ENCODE results near the gene HMOX1.

DNA sequence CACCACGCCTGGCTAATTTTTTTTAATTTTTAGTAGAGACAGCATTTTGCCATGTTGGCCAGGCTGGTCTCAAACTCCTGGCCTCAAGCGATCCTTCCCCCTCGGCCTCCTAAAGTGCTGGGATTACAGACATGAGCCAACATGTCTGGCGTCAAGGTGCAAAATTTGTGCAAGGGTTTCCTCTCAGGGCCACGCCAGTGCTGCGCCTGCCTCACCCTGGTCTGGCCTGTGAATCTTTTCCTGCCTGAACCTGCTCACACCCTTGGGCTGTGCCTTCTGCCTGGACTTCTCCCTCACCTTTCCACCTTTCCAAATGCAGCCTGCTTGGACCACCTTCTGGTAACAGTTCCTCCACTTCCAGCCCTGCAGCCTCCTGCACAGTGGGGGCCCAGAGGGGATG lies 62.4 kb downstream of the HMOX1 start:
- TF ChIP-seq, protein P1, sequence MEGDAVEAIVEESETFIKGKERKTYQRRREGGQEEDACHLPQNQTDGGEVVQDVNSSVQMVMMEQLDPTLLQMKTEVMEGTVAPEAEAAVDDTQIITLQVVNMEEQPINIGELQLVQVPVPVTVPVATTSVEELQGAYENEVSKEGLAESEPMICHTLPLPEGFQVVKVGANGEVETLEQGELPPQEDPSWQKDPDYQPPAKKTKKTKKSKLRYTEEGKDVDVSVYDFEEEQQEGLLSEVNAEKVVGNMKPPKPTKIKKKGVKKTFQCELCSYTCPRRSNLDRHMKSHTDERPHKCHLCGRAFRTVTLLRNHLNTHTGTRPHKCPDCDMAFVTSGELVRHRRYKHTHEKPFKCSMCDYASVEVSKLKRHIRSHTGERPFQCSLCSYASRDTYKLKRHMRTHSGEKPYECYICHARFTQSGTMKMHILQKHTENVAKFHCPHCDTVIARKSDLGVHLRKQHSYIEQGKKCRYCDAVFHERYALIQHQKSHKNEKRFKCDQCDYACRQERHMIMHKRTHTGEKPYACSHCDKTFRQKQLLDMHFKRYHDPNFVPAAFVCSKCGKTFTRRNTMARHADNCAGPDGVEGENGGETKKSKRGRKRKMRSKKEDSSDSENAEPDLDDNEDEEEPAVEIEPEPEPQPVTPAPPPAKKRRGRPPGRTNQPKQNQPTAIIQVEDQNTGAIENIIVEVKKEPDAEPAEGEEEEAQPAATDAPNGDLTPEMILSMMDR (IDR thresholded peaks at IDR 0.05), result no peak
- no peak for TF ChIP-seq POLR2AphosphoS5 (IDR thresholded peaks at IDR 0.05)

Data from breast epithelium (tissue), 3 donors.